WTC11 (cell line): ENCODE results near the gene CSNK1G3. TPM values are rescaled to one million over a fixed set of nuclear protein-coding genes. Genes with fewer than 3 reads are reported as not detected.
A peak's percentile ranks its signal among the peaks of the same experiment; 100 is the strongest.

Source experiments
- ATAC-seq: fragments of 200-7000 bp; cut with Tn5 transposase; 2 replicates; pipeline ENCODE4 v1.10.0; 2021; ENCODE audit warnings: mild to moderate bottlenecking, moderate library complexity
- CTCF ChIA-PET: fragments of 300-600 bp; sonication (Branson Sonifier 250); formaldehyde crosslinking; loops from one replicate; lab custom pipeline; 2021; ENCODE audit warnings: antibody characterized with exemption; lab: Charles Lee
- POLR2A ChIA-PET: fragments of 350-600 bp; sonication (Branson Sonifier 250); formaldehyde crosslinking; loops from one replicate; lab custom pipeline; 2021; ENCODE audit warnings: antibody characterized with exemption; lab: Charles Lee
- DNase-seq: peaks from one replicate; pipeline ENCODE4 v3.0.0; 2021; ENCODE audit warnings: low spot score
- H3K27ac Mint-ChIP-seq: 2 replicates; pipeline ENCODE4 v1.8.0; 2021; ENCODE audit warnings: mixed read lengths
- H3K27me3 Mint-ChIP-seq: 2 replicates; pipeline ENCODE4 v1.8.0; 2021; ENCODE audit warnings: low read depth, mild to moderate bottlenecking, moderate library complexity, mixed read lengths
- H3K36me3 Mint-ChIP-seq: 2 replicates; pipeline ENCODE4 v1.8.0; 2021; ENCODE audit warnings: mixed read lengths
- H3K4me1 Mint-ChIP-seq: 2 replicates; pipeline ENCODE4 v1.8.0; 2022; ENCODE audit warnings: mixed read lengths
- H3K4me3 Mint-ChIP-seq: 2 replicates; pipeline ENCODE4 v1.8.0; 2021; ENCODE audit warnings: mild to moderate bottlenecking, moderate library complexity, mixed read lengths
- H3K9me3 Mint-ChIP-seq: 2 replicates; pipeline ENCODE4 v1.8.0; 2021; ENCODE audit warnings: mixed read lengths
- JUN ChIP-seq: sonication (generic); formaldehyde crosslinking; IDR thresholded peaks from 2 replicates; pipeline ENCODE4 v1.8.0; 2023; ENCODE audit warnings: mild to moderate bottlenecking, missing genetic modification reagents
- NFYB ChIP-seq: sonication (generic); formaldehyde crosslinking; conservative IDR thresholded peaks from 2 replicates; pipeline ENCODE4 v1.8.0; 2022; ENCODE audit warnings: low read depth, missing genetic modification reagents
- OVOL2 ChIP-seq: fragments of 250-450 bp; sonication (Bioruptor Pico); IDR thresholded peaks from 2 replicates; pipeline ENCODE4 v1.9.0; 2021; ENCODE audit warnings: mild to moderate bottlenecking, borderline replicate concordance
- RORB ChIP-seq: fragments of 250-450 bp; sonication (Bioruptor Pico); IDR thresholded peaks from 2 replicates; pipeline ENCODE4 v1.9.0; 2021; ENCODE audit warnings: mild to moderate bottlenecking
- SP1 ChIP-seq: sonication (generic); formaldehyde crosslinking; conservative IDR thresholded peaks from 2 replicates; pipeline ENCODE4 v1.8.1; 2022; ENCODE audit warnings: missing genetic modification reagents
- TEAD1 ChIP-seq: sonication (generic); formaldehyde crosslinking; IDR thresholded peaks from 2 replicates; pipeline ENCODE4 v1.8.0; 2022; ENCODE audit warnings: mild to moderate bottlenecking, missing genetic modification reagents
- TP53 ChIP-seq: sonication (generic); formaldehyde crosslinking; IDR thresholded peaks from 2 replicates; pipeline ENCODE4 v1.8.1; 2023; ENCODE audit warnings: mild to moderate bottlenecking, missing genetic modification reagents
- ZBTB21 ChIP-seq: sonication (generic); formaldehyde crosslinking; IDR thresholded peaks from 2 replicates; pipeline ENCODE4 v1.8.1; 2023; ENCODE audit warnings: mild to moderate bottlenecking, missing genetic modification reagents, borderline replicate concordance
- ZNF317 ChIP-seq: sonication (generic); formaldehyde crosslinking; IDR thresholded peaks from 2 replicates; pipeline ENCODE4 v1.8.1; 2023; ENCODE audit warnings: low read depth, mild to moderate bottlenecking, moderate library complexity, missing genetic modification reagents, borderline replicate concordance
- ZNF423 ChIP-seq: fragments of 250-450 bp; sonication (Bioruptor Pico); IDR thresholded peaks from 2 replicates; pipeline ENCODE4 v2.1.2; 2022; ENCODE audit warnings: mild to moderate bottlenecking, moderate library complexity
- ZNF671 ChIP-seq: fragments of 250-450 bp; sonication (Bioruptor Pico); IDR thresholded peaks from 2 replicates; pipeline ENCODE4 v1.8.0; 2021; ENCODE audit warnings: mild to moderate bottlenecking
- total RNA-seq: library from RNA; stranded (reverse); gene quantifications from 3 replicates; pipeline ENCODE4 v1.2.3, GENCODE V29; 2021
- TF ChIP-seq, protein P1 (sequence below): sonication (generic); formaldehyde crosslinking; IDR thresholded peaks from 2 replicates; pipeline ENCODE4 v1.8.1; 2023; ENCODE audit warnings: mild to moderate bottlenecking, missing genetic modification reagents, moderate library complexity
- TF ChIP-seq, protein P2 (sequence below): sonication (generic); formaldehyde crosslinking; IDR thresholded peaks from 2 replicates; pipeline ENCODE4 v1.8.1; 2022; ENCODE audit warnings: missing genetic modification reagents, borderline replicate concordance
- TF ChIP-seq, protein P3 (sequence below): fragments of 200-600 bp; IDR thresholded peaks from 2 replicates; pipeline ENCODE4 v1.8.0; 2022; ENCODE audit warnings: antibody characterized with exemption
- TF ChIP-seq, protein P4 (sequence below): fragments of 250-450 bp; sonication (Bioruptor Pico); IDR thresholded peaks from 2 replicates; pipeline ENCODE4 v1.9.0; 2021; ENCODE audit warnings: mild to moderate bottlenecking, borderline replicate concordance
- TF ChIP-seq, protein P5 (sequence below): sonication (generic); formaldehyde crosslinking; IDR thresholded peaks from 2 replicates; pipeline ENCODE4 v1.8.0; 2022; ENCODE audit warnings: missing genetic modification reagents

The CSNK1G3 gene
- total RNA-seq, 1 experiment from 2014 or later, result 51.2 TPM

DNA sequence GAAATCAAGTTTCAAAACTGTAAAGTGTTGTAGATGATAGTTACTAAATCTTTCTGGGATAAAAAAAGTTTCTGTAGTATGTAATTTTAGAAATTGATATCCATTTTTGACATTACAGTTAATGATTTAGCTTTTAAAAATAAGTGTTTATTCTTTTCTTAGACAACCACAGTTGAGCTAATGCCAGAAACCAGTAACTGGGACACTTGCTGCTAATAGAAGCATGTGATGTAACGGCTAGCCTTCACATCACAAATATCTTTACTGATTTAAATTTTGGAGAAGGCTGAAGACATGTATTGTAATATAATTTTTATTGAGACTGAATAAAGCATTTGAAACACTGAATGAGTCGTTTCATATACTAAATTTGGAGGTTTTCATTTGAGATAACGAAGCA is 18.8 kb downstream of the CSNK1G3 start:
- no peaks in the 10 kb centered on the region for H3K36me3 Mint-ChIP-seq
- TF ChIP-seq, protein P1, sequence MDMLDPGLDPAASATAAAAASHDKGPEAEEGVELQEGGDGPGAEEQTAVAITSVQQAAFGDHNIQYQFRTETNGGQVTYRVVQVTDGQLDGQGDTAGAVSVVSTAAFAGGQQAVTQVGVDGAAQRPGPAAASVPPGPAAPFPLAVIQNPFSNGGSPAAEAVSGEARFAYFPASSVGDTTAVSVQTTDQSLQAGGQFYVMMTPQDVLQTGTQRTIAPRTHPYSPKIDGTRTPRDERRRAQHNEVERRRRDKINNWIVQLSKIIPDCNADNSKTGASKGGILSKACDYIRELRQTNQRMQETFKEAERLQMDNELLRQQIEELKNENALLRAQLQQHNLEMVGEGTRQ (CRISPR knock-in tag), result no peak
- TF ChIP-seq, protein P2, sequence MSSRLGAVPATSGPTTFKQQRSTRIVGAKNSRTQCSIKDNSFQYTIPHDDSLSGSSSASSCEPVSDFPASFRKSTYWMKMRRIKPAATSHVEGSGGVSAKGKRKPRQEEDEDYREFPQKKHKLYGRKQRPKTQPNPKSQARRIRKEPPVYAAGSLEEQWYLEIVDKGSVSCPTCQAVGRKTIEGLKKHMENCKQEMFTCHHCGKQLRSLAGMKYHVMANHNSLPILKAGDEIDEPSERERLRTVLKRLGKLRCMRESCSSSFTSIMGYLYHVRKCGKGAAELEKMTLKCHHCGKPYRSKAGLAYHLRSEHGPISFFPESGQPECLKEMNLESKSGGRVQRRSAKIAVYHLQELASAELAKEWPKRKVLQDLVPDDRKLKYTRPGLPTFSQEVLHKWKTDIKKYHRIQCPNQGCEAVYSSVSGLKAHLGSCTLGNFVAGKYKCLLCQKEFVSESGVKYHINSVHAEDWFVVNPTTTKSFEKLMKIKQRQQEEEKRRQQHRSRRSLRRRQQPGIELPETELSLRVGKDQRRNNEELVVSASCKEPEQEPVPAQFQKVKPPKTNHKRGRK, result no peak
- TF ChIP-seq TEAD1 (CRISPR knock-in tag) (no peak), JUN (CRISPR knock-in tag) (no peak), SP1 (CRISPR knock-in tag) (no peak)
- TF ChIP-seq, protein P3, sequence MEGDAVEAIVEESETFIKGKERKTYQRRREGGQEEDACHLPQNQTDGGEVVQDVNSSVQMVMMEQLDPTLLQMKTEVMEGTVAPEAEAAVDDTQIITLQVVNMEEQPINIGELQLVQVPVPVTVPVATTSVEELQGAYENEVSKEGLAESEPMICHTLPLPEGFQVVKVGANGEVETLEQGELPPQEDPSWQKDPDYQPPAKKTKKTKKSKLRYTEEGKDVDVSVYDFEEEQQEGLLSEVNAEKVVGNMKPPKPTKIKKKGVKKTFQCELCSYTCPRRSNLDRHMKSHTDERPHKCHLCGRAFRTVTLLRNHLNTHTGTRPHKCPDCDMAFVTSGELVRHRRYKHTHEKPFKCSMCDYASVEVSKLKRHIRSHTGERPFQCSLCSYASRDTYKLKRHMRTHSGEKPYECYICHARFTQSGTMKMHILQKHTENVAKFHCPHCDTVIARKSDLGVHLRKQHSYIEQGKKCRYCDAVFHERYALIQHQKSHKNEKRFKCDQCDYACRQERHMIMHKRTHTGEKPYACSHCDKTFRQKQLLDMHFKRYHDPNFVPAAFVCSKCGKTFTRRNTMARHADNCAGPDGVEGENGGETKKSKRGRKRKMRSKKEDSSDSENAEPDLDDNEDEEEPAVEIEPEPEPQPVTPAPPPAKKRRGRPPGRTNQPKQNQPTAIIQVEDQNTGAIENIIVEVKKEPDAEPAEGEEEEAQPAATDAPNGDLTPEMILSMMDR, result no peak
- TF ChIP-seq, all 79 proteins: peak for 0
- ATAC-seq (no peak), DNase-seq (no peak)
- no peaks in the 10 kb centered on the region for H3K27me3 Mint-ChIP-seq
- H3K4me1 Mint-ChIP-seq, result peaks cover 31% of the 10 kb centered on the region
- no peak overlapping the region for H3K27ac Mint-ChIP-seq
- H3K4me3 Mint-ChIP-seq, result no peak overlapping the region
- no peaks in the 10 kb centered on the region for H3K9me3 Mint-ChIP-seq
- CTCF ChIA-PET, result no interaction called here
- POLR2A ChIA-PET, result no interaction called here

DNA sequence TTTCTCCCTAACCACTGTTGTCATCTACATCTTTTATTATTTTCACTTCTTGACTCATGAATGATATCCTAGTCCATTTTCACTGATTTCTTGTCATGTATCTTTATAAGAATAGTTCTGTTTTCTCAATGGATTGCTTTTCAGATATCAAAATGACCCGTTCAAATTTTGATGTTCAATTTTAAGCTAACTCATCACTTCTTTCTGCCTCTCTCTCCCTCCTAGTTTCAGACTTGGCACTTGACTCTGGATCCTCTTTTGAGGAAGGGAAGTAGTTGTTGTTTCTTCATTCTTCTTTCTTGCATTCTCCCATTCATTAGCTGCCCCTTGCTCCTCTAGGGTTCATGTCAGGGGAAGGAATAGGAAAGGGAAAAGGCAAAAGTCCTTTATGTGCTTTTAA is 23.7 kb downstream of the CSNK1G3 start:
- TF ChIP-seq, protein P1 (CRISPR knock-in tag), result no peak
- no peak for TF ChIP-seq OVOL2 (CRISPR knock-in tag)
- TF ChIP-seq, protein P4, sequence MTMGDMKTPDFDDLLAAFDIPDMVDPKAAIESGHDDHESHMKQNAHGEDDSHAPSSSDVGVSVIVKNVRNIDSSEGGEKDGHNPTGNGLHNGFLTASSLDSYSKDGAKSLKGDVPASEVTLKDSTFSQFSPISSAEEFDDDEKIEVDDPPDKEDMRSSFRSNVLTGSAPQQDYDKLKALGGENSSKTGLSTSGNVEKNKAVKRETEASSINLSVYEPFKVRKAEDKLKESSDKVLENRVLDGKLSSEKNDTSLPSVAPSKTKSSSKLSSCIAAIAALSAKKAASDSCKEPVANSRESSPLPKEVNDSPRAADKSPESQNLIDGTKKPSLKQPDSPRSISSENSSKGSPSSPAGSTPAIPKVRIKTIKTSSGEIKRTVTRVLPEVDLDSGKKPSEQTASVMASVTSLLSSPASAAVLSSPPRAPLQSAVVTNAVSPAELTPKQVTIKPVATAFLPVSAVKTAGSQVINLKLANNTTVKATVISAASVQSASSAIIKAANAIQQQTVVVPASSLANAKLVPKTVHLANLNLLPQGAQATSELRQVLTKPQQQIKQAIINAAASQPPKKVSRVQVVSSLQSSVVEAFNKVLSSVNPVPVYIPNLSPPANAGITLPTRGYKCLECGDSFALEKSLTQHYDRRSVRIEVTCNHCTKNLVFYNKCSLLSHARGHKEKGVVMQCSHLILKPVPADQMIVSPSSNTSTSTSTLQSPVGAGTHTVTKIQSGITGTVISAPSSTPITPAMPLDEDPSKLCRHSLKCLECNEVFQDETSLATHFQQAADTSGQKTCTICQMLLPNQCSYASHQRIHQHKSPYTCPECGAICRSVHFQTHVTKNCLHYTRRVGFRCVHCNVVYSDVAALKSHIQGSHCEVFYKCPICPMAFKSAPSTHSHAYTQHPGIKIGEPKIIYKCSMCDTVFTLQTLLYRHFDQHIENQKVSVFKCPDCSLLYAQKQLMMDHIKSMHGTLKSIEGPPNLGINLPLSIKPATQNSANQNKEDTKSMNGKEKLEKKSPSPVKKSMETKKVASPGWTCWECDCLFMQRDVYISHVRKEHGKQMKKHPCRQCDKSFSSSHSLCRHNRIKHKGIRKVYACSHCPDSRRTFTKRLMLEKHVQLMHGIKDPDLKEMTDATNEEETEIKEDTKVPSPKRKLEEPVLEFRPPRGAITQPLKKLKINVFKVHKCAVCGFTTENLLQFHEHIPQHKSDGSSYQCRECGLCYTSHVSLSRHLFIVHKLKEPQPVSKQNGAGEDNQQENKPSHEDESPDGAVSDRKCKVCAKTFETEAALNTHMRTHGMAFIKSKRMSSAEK (CRISPR knock-in tag), result no peak
- no peak for DNase-seq
- Mint-ChIP-seq H3K27me3 (no peaks in the 10 kb centered on the region), H3K27ac (peak overlapping the region; percentile 33; the same call in 1 of the 2 replicates), H3K36me3 (no peaks in the 10 kb centered on the region), H3K9me3 (no peaks in the 10 kb centered on the region), H3K4me3 (no peak overlapping the region), H3K4me1 (peaks cover 30% of the 10 kb centered on the region)
- ChIA-PET CTCF (interaction anchor here (1.1 kb wide), 1 partner anchor 113 kb away, joined by 5 read pairs; the partner anchor contains the start of gene CEP120), POLR2A (no interaction called here)
- no peak for ATAC-seq

DNA sequence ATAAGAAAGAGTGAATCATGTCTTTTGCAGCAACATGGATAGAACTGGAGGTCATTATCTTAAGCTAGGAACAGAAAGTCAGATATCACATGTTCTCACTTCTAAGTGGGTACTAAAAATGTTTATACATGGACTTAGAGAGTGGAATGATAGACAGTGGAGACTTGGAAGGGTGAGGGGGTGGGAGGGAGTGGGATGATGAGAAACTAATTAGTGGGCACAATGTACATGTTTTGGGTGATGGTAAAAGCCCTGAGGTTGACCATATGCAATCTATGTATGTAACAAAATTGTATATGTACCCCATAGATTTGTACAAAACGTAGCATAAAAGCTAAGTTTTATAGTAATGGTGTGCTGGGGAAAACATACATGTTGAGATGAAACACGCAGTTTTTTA is 25.3 kb downstream of the CSNK1G3 start:
- Mint-ChIP-seq H3K27me3 (no peaks in the 10 kb centered on the region), H3K4me3 (no peak overlapping the region), H3K9me3 (no peaks in the 10 kb centered on the region), H3K36me3 (no peaks in the 10 kb centered on the region), H3K27ac (no peak overlapping the region), H3K4me1 (peaks cover 30% of the 10 kb centered on the region)
- ATAC-seq (no peak), DNase-seq (no peak)
- ChIA-PET POLR2A (no interaction called here), CTCF (no interaction called here)
- no peak for TF ChIP-seq ZNF317 (CRISPR knock-in tag)
- TF ChIP-seq NFYB, result no peak
- TF ChIP-seq, protein P5, sequence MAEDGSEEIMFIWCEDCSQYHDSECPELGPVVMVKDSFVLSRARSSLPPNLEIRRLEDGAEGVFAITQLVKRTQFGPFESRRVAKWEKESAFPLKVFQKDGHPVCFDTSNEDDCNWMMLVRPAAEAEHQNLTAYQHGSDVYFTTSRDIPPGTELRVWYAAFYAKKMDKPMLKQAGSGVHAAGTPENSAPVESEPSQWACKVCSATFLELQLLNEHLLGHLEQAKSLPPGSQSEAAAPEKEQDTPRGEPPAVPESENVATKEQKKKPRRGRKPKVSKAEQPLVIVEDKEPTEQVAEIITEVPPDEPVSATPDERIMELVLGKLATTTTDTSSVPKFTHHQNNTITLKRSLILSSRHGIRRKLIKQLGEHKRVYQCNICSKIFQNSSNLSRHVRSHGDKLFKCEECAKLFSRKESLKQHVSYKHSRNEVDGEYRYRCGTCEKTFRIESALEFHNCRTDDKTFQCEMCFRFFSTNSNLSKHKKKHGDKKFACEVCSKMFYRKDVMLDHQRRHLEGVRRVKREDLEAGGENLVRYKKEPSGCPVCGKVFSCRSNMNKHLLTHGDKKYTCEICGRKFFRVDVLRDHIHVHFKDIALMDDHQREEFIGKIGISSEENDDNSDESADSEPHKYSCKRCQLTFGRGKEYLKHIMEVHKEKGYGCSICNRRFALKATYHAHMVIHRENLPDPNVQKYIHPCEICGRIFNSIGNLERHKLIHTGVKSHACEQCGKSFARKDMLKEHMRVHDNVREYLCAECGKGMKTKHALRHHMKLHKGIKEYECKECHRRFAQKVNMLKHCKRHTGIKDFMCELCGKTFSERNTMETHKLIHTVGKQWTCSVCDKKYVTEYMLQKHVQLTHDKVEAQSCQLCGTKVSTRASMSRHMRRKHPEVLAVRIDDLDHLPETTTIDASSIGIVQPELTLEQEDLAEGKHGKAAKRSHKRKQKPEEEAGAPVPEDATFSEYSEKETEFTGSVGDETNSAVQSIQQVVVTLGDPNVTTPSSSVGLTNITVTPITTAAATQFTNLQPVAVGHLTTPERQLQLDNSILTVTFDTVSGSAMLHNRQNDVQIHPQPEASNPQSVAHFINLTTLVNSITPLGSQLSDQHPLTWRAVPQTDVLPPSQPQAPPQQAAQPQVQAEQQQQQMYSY (CRISPR knock-in tag), result no peak
- no peak for TF ChIP-seq RORB
- no peak for TF ChIP-seq TP53 (CRISPR knock-in tag)
- no peak for TF ChIP-seq ZNF423 (CRISPR knock-in tag)
- TF ChIP-seq ZNF671 (CRISPR knock-in tag), result no peak
- no peak for TF ChIP-seq ZBTB21 (CRISPR knock-in tag)
